ENCODE data around the gene SMAD3. TPM values are rescaled to one million over a fixed set of nuclear protein-coding genes. Genes with fewer than 3 reads are reported as not detected.
A peak's percentile ranks its signal among the peaks of the same experiment; 100 is the strongest.

The SMAD3 gene
- total and polyA plus RNA-seq, 3 experiments from 2014 or later: 30.2 to 34.2 (median 31.7) TPM

DNA sequence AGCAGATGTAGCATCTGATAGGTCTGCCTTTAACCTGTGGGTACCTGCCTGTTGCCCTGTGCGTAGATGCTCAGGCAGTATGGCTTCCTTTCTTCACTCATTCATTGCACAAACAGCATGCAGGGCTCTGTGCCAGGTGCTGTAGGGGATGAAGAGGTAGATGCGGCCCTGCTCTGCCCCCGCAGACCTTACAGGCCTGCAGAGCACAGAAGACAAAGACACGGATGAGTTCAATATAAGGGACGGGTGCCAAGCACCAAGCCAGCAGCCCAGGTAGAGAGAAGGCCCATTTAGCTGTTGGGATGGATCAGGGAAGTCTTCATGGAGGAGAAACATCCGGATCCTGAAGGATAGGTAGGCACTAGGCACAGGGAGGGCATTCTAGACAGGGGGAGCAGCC, 119.6 kb downstream of the SMAD3 start:
- ChIA-PET CTCF (no interaction called here), POLR2A (no interaction called here)
- Histone ChIP-seq H3K27me3 (ENCODE audit: insufficient read depth, low read length, poor library complexity, severe bottlenecking) (no peaks in the 10 kb centered on the region), H3K4me3 (ENCODE audit: low read length) (no peak overlapping the region), H3K27ac (ENCODE audit: low read depth, low read length) (no peak overlapping the region), H3K4me1 (ENCODE audit: insufficient read depth, low read length) (no peaks in the 10 kb centered on the region), H3K36me3 (ENCODE audit: insufficient read depth, low read length) (peaks cover 28% of the 10 kb centered on the region), H3K9me3 (ENCODE audit: low read length) (no peaks in the 10 kb centered on the region)
- H3K4me3 Mint-ChIP-seq: peak overlapping the region in 1 of 7 donors; percentile 0
- peaks cover 0 to 8% of the 10 kb centered on the region in 2 donors for H3K27me3 Mint-ChIP-seq
- H3K9me3 Mint-ChIP-seq: no peaks in the 10 kb centered on the region
- H3K36me3 Mint-ChIP-seq: peaks cover 0 to 95% (median 12%) of the 10 kb centered on the region in 3 donors
- H3K4me1 Mint-ChIP-seq: peaks cover 13 to 14% (median 14%) of the 10 kb centered on the region in 3 donors
- no peak for DNase-seq
- H3K27ac Mint-ChIP-seq: peak overlapping the region; percentile 66 to 92 (median 74)

DNA sequence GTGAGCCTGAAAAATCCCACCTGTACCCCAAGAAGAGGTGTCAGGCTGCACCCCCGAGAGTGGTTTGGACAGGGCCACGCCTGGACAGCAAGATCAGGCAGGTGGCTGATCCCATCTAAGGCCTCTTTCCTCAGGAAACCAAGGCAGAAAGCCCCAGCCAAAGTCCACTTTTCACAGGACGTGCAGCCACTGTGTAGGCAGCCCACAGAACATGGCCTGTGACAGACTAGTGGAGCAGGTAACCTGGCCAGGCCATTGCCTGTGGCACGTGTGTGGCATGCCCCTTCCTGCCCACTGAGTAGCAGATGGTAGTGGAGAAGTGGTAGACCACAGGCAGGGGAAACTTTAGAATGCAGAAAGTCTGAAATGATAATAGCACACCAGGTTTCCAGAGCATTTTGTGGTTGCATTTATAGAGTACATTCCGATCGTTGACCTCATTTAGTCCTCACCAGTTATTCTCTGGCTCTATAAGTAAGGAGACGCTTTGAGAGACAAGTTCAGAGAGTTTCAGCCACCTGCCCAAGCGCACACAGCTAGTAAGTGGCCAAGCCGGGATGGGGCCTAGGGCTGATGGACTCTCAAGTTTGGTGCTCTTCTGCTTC, 120.3 kb downstream of the SMAD3 start:
- POLR2A ChIA-PET: no interaction called here
- peaks cover 13 to 14% (median 14%) of the 10 kb centered on the region in 3 donors for H3K4me1 Mint-ChIP-seq
- peak overlapping the region in 7 of 8 donors; percentile 66 to 92 (median 73) for H3K27ac Mint-ChIP-seq
- H3K36me3 Mint-ChIP-seq: peaks cover 0 to 95% (median 12%) of the 10 kb centered on the region in 3 donors
- Histone ChIP-seq H3K27ac (ENCODE audit: low read depth, low read length) (no peak overlapping the region), H3K4me3 (ENCODE audit: low read length) (no peak overlapping the region), H3K4me1 (ENCODE audit: insufficient read depth, low read length) (no peaks in the 10 kb centered on the region), H3K27me3 (ENCODE audit: insufficient read depth, low read length, poor library complexity, severe bottlenecking) (no peaks in the 10 kb centered on the region), H3K9me3 (ENCODE audit: low read length) (no peaks in the 10 kb centered on the region), H3K36me3 (ENCODE audit: insufficient read depth, low read length) (peaks cover 28% of the 10 kb centered on the region)
- no peaks in the 10 kb centered on the region for H3K9me3 Mint-ChIP-seq
- H3K27me3 Mint-ChIP-seq: peaks cover 0 to 8% of the 10 kb centered on the region in 2 donors
- CTCF ChIA-PET: no interaction called here
- H3K4me3 Mint-ChIP-seq: no peak overlapping the region
- no peak for DNase-seq

DNA sequence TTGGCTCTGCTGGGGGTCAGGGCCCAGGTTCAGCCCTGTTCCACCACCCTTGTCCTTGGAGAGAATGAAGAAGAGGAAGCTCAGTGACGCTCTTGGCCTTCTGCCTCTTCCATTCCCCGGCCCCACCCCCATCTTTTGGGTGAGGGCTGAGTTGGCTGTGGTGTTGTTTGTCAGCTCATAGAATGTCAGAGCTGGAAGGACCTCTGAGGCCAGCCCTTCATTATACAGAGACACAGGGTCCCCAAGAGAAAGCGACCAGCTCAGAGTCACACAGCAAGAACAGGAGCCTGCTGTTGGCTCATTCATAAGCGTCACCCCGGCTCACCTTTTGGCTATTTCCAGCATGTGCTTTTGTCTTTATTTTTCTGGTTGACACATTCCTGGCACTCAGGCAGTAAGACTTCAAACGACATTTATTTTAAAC, 120.8 kb downstream of the SMAD3 start:
- H3K27ac ChIP-seq (ENCODE audit: low read depth, low read length): no peak overlapping the region
- no peaks in the 10 kb centered on the region for H3K27me3 ChIP-seq (ENCODE audit: insufficient read depth, low read length, poor library complexity, severe bottlenecking)
- no peak for DNase-seq
- H3K27me3 Mint-ChIP-seq: peaks cover 0 to 8% of the 10 kb centered on the region in 2 donors
- peak overlapping the region in 7 of 8 donors; percentile 20 to 92 (median 72) for H3K27ac Mint-ChIP-seq
- H3K4me3 Mint-ChIP-seq: no peak overlapping the region
- H3K4me1 ChIP-seq (ENCODE audit: insufficient read depth, low read length): no peaks in the 10 kb centered on the region
- CTCF ChIA-PET: interaction anchor here (0.6 kb wide), 1 partner anchor 117 kb away, joined by 3 read pairs; no protein-coding TSS in a partner anchor
- H3K36me3 Mint-ChIP-seq: peaks cover 0 to 96% (median 12%) of the 10 kb centered on the region in 3 donors
- H3K4me3 ChIP-seq (ENCODE audit: low read length): no peak overlapping the region
- H3K9me3 Mint-ChIP-seq: no peaks in the 10 kb centered on the region
- peaks cover 13 to 14% (median 14%) of the 10 kb centered on the region in 3 donors for H3K4me1 Mint-ChIP-seq
- H3K9me3 ChIP-seq (ENCODE audit: low read length): no peaks in the 10 kb centered on the region
- POLR2A ChIA-PET: no interaction called here
- H3K36me3 ChIP-seq (ENCODE audit: insufficient read depth, low read length): peaks cover 28% of the 10 kb centered on the region

DNA sequence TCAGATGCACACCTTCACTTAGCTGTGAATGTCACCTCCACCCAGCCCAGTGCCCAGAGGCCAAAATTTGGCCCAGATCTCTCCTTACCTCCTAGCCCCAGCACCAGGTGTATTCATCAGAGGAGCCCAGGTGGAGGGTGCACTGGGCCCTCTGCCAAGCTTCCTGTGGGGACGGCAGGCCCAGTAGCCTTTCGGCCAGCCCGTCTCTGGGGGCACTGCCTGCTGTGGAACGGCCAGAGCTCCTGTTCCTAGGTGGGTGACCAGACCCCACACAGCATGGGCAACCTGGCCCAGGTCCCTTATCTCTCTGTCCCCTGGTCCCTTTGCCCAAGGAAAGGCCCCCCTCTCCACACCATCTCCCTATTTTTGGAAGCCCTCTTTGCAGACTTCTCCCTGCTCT, 121.3 kb downstream of the SMAD3 start:
- no peak for DNase-seq
- Histone ChIP-seq H3K27me3 (ENCODE audit: insufficient read depth, low read length, poor library complexity, severe bottlenecking) (no peaks in the 10 kb centered on the region), H3K4me3 (ENCODE audit: low read length) (no peak overlapping the region), H3K36me3 (ENCODE audit: insufficient read depth, low read length) (peaks cover 28% of the 10 kb centered on the region), H3K4me1 (ENCODE audit: insufficient read depth, low read length) (no peaks in the 10 kb centered on the region), H3K27ac (ENCODE audit: low read depth, low read length) (no peak overlapping the region), H3K9me3 (ENCODE audit: low read length) (no peaks in the 10 kb centered on the region)
- no peak overlapping the region for H3K4me3 Mint-ChIP-seq
- H3K9me3 Mint-ChIP-seq: no peaks in the 10 kb centered on the region
- H3K4me1 Mint-ChIP-seq: peaks cover 13 to 14% (median 14%) of the 10 kb centered on the region in 3 donors
- peaks cover 0 to 97% (median 12%) of the 10 kb centered on the region in 3 donors for H3K36me3 Mint-ChIP-seq
- H3K27ac Mint-ChIP-seq: peak overlapping the region in 7 of 8 donors; percentile 34 to 86 (median 66)
- ChIA-PET CTCF (interaction anchor here (0.6 kb wide), 1 partner anchor 117 kb away, joined by 3 read pairs; no protein-coding TSS in a partner anchor), POLR2A (no interaction called here)
- peaks cover 0 to 8% of the 10 kb centered on the region in 2 donors for H3K27me3 Mint-ChIP-seq

DNA sequence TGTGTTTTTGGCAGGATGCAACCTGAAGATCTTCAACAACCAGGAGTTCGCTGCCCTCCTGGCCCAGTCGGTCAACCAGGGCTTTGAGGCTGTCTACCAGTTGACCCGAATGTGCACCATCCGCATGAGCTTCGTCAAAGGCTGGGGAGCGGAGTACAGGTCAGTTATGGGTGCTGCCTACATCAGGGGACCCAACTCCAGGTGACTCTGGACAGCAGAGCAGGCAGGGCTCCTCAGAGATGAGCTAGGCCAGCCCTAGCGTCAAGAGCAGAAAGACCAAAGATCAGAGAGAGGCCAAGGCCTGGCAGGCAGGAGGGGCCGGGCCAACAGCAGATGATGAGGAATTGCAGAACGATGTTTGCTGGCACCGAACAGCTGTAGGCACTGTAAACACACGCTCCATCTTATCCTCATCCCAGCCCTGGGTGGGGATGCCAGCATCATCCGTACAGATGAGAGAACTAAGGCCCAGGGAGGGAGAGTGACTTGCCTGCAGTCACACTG, 122.0 kb downstream of the SMAD3 start:
- Mint-ChIP-seq H3K27me3 (peaks cover 0 to 8% of the 10 kb centered on the region in 2 donors), H3K36me3 (peaks cover 0 to 97% (median 12%) of the 10 kb centered on the region in 3 donors), H3K4me1 (peaks cover 13 to 16% (median 14%) of the 10 kb centered on the region in 3 donors), H3K9me3 (no peaks in the 10 kb centered on the region), H3K27ac (peak overlapping the region in 2 of 8 donors; percentile 50 to 63), H3K4me3 (no peak overlapping the region)
- CTCF ChIA-PET: no interaction called here
- H3K4me3 ChIP-seq (ENCODE audit: low read length): no peak overlapping the region
- peaks cover 28% of the 10 kb centered on the region for H3K36me3 ChIP-seq (ENCODE audit: insufficient read depth, low read length)
- no peaks in the 10 kb centered on the region for H3K4me1 ChIP-seq (ENCODE audit: insufficient read depth, low read length)
- H3K27ac ChIP-seq (ENCODE audit: low read depth, low read length): no peak overlapping the region
- no peaks in the 10 kb centered on the region for H3K27me3 ChIP-seq (ENCODE audit: insufficient read depth, low read length, poor library complexity, severe bottlenecking)
- POLR2A ChIA-PET: no interaction called here
- no peak for DNase-seq
- H3K9me3 ChIP-seq (ENCODE audit: low read length): no peaks in the 10 kb centered on the region

DNA sequence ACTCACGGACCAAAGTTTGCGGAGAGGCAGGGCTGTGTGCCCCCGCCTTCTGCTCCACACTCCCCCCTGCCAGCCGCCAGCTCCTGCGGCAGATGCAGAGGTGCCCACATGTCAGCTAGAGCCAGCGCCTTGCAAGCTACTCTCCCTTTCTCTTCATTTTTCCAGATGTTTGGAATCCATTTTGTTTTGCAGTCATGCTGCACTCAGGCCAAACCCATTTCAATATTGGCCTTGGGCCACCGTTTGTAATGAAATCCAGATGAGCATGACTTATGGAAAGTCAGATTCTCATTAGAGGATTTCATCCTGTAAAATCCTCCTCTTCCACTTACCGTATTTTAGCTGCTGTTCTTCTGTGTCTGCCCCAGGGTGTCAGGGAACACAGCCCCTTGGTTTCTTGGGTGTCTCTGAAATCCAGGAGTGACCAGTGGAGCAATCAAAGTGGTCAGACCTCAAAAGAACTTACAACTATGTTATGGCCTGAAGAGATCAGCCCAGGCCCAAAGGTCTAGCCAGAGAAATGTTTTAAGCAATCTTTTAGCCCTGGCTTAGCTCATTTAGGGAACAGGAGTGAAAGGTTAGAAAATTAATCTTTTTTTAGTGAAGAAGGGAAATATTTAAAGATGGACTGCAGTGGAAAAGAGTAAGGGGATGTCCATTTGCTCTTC, 123.3 kb downstream of the SMAD3 start:
- POLR2A ChIA-PET: interaction anchor here (0.5 kb wide), 1 partner anchor 106 kb away, joined by 6 read pairs; no protein-coding TSS in a partner anchor
- Histone ChIP-seq H3K27ac (ENCODE audit: low read depth, low read length) (no peak overlapping the region), H3K36me3 (ENCODE audit: insufficient read depth, low read length) (peaks cover 27% of the 10 kb centered on the region), H3K9me3 (ENCODE audit: low read length) (no peaks in the 10 kb centered on the region), H3K4me3 (ENCODE audit: low read length) (no peak overlapping the region), H3K4me1 (ENCODE audit: insufficient read depth, low read length) (no peaks in the 10 kb centered on the region), H3K27me3 (ENCODE audit: insufficient read depth, low read length, poor library complexity, severe bottlenecking) (no peaks in the 10 kb centered on the region)
- Mint-ChIP-seq H3K36me3 (peaks cover 0 to 99% (median 13%) of the 10 kb centered on the region in 3 donors), H3K27me3 (peaks cover 0 to 8% of the 10 kb centered on the region in 2 donors), H3K4me3 (no peak overlapping the region), H3K9me3 (no peaks in the 10 kb centered on the region), H3K27ac (peak overlapping the region in 6 of 8 donors; percentile 7 to 66 (median 51)), H3K4me1 (peaks cover 13 to 17% (median 14%) of the 10 kb centered on the region in 3 donors)
- CTCF ChIA-PET: no interaction called here
- no peak for DNase-seq

DNA sequence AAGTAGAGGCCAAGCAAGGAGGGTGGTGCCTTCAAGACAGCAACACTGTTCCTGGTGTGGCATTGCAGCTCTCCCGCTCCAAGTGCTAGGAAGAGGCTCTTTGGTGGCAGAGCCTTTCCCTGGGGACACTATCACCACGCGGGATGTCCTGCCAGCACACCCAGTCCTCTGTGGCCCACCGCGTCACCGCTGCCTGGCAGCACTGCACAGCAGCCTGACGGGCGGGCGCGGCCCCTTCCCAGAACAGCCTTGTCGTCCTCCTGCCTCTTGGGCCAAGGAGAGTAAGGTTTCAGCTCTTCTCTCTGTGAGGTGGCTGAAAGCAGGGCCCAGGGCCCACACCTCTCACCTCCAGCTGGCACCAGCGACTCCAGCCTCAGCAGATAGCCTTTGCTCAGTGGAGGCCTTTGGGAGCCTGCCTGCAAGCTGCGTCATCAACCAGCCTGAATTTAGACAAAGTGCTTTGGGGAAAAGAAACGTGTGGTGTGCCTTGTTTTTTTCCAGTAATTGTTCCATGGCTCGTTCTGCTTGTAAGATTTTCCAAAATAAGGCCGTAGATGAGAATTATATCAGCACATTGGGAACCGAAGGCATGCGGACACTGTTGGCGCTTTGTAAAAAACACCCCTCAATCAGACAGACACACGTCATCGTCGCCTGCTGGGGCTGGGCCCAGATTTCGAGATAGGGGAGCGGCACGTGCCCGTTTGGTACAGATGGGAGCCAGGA, 124.1 kb downstream of the SMAD3 start:
- Histone ChIP-seq H3K9me3 (ENCODE audit: low read length) (no peaks in the 10 kb centered on the region), H3K4me1 (ENCODE audit: insufficient read depth, low read length) (no peaks in the 10 kb centered on the region), H3K27me3 (ENCODE audit: insufficient read depth, low read length, poor library complexity, severe bottlenecking) (no peaks in the 10 kb centered on the region), H3K36me3 (ENCODE audit: insufficient read depth, low read length) (peaks cover 27% of the 10 kb centered on the region), H3K27ac (ENCODE audit: low read depth, low read length) (no peak overlapping the region), H3K4me3 (ENCODE audit: low read length) (no peak overlapping the region)
- no peak for DNase-seq
- CTCF ChIA-PET: no interaction called here
- Mint-ChIP-seq H3K27ac (peak overlapping the region in 7 of 8 donors; percentile 22 to 66 (median 55)), H3K4me3 (peak overlapping the region in 1 of 7 donors; percentile 68), H3K4me1 (peaks cover 13 to 16% (median 14%) of the 10 kb centered on the region in 3 donors), H3K9me3 (no peaks in the 10 kb centered on the region), H3K27me3 (peaks cover 0 to 8% of the 10 kb centered on the region in 2 donors), H3K36me3 (peaks cover 0 to 96% (median 18%) of the 10 kb centered on the region in 3 donors)
- POLR2A ChIA-PET: interaction anchor here (0.5 kb wide), 1 partner anchor 107 kb away, joined by 6 read pairs; no protein-coding TSS in a partner anchor
